Measurements from ENCODE around the gene TMEM187.

The TMEM187 gene

DNA sequence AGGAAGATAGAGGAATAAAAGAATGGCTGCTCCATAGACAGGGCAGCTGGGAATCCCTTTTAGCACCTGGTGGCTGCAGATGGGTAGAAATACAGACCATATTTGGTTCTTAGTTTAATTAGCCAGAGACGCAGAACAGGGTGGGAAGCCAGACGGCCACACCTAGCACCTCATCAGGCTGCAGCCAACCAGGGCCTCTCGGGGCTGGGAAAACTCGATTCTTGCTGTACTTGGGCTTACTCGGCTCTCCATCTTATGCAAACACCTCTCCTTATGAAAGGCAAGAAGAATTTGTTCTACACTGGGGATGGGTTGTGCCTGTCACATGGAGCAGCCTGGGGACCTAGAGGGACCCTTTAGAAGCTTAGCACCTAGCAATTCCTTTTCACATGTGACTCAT is 27.5 kb downstream of the TMEM187 start:
- no peak for DNase-seq (ENCODE audit: low read depth)

DNA sequence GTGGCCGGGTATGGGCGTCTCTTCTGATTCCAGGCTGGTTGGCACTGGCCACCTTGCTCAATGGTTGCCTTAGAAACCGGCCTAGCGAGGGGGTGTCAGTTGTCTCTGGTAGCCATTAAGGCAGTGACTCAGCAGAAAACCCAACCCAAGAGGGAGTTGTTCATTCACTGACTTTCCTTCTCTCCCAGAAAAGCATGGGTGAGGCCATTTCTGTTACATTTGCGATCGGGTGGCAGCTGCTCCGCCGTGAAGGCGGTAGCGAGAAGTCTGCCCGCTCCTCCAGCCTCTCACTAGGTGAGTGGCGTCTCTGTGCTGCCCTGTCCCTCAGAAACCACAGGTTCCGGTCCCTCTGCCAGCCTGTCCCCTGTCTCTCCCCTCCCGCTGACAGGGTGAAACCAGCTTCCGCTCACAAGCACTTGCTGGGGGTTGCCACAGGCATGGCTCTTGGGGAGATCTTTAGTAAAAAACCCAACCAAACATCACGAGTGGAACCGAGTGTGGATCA is 29.7 kb downstream of the TMEM187 start:
- peak; percentile 49 for DNase-seq (ENCODE audit: low read depth)

DNA sequence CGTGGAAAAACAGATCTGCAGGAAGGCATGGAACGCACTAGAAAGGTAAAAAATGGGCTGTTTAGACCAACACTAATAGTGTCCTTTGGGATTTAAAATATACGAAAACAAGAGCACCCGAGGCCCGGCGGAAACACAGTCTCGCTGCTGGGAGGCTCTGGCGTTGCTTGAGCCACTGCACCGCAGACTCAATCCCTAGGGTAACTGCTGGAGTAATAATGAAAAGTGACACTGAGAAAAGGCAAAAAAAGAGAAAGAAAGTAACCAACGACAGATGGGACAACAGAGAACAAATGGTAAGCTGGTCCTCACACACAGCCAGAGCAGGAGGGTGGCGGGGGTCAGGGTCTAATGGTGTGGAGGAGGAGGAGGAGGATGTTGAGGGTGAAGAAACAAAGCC is 31.8 kb downstream of the TMEM187 start:
- DNase-seq (ENCODE audit: low read depth), result no peak

- DNase-seq (ENCODE audit: low read depth), result no peak
Measured at GRCh38 chrX:154006947-154007346, 34.4 kb downstream of the TMEM187 start.

GRCh38 chrX:154008521-154008920 is 36.0 kb downstream of the TMEM187 start:
- no peak for DNase-seq (ENCODE audit: low read depth)

GRCh38 chrX:154010330-154011087 is 38.0 kb downstream of the TMEM187 start:
- no peak for DNase-seq (ENCODE audit: low read depth)

DNA sequence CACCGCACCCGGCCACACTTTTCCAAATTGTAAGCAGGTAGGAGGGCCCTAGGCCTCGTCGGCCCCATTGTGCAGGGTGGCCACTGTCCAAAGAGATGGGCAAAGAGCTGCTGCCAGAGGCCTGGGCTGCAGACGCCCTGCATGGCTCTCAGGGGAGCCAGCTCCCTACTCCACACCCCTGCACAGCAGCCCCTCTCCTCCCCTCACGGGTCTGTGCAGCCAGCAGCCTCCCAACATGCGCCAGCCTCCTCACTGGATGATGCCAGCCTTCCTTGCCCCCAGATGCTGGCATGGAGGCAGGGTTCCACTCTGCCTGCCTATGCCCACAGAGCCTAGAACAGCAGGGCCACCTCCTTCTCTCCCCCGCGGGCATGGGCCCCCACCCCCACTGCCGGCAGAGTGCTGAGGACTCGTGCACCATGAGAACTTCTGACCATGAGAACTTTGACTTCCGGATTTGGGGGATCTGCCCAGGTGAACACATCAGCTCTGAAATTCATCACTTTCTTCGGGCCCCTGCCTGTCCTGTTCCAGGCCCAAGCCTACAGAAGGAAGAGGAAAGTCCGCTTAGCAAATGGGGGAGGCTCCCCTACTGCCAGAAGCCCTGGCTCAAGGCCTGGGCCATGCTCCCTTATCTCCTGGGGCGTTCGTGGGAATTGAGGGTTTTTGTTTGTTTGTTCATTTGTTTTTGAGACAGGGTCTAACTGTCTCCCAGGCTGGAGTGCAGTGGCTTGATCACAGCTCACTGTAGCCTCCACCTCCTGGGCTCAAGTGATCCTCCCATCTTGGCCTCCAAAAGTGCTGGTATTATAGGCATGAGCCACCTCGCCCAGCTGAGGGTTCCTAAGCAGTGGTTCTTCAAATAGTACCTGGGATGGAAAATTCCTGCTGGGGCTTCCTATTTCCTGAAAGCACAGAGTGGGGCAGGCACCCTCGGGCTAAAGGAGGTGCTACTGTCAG is 39.1 kb downstream of the TMEM187 start:
- DNase-seq (ENCODE audit: low read depth), result no peak

GRCh38 chrX:154012336-154012991 is 39.9 kb downstream of the TMEM187 start:
- no peak for DNase-seq (ENCODE audit: low read depth)

- no peak for DNase-seq (ENCODE audit: low read depth)
Measured at GRCh38 chrX:154013001-154013421, 40.5 kb downstream of the TMEM187 start.

GRCh38 chrX:154013614-154014360 is 41.2 kb downstream of the TMEM187 start:
- DNase-seq (ENCODE audit: low read depth), result no peak

DNA sequence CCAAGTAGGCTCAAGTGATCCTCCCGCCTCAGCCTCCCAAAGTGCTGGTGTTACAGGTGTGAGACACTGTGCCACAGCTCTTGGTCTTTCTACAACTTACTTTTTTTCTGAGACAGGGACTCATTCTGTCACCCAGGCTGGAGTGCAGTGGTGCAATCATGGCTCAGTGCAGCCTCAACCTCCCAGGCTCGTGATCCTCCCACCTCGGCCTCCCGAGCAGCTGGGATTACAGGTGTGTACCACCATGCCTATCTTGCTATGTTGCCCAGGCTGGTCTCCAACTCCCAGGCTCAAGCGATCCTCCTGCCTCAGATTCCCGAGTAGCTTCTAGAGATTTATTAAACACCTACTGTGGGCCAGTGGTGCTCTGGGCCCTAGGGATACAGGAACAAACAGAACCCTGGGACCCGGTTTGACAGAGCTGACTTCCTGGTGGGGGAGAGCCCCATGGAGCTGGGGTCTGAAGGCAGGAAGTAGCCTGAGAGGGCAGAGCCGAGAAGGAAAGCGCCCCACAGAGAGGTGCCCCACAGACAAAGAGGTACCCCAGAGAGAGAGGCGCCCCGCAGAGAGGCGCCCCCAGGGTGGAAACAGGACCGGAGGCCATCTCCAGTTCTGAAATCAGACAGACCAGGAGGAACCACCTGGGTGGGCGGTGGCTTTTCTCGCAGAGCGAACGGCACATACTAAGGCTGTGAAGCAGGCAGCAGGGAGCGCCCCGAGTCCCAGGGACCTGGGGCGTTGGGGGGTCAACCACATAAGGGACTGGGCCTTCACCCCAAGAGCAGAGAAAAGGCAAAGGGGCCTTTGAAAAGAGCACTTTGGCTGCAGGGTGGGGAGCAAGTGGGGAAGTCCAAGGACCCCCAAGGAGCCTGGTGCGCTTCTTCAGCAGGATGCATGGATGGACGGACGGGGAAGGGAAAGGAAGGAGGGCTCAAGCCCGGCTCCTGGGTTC is 42.2 kb downstream of the TMEM187 start:
- DNase-seq (ENCODE audit: low read depth), result no peak

- DNase-seq (ENCODE audit: low read depth), result no peak
Measured at GRCh38 chrX:154015581-154016264, 43.2 kb downstream of the TMEM187 start.

DNA sequence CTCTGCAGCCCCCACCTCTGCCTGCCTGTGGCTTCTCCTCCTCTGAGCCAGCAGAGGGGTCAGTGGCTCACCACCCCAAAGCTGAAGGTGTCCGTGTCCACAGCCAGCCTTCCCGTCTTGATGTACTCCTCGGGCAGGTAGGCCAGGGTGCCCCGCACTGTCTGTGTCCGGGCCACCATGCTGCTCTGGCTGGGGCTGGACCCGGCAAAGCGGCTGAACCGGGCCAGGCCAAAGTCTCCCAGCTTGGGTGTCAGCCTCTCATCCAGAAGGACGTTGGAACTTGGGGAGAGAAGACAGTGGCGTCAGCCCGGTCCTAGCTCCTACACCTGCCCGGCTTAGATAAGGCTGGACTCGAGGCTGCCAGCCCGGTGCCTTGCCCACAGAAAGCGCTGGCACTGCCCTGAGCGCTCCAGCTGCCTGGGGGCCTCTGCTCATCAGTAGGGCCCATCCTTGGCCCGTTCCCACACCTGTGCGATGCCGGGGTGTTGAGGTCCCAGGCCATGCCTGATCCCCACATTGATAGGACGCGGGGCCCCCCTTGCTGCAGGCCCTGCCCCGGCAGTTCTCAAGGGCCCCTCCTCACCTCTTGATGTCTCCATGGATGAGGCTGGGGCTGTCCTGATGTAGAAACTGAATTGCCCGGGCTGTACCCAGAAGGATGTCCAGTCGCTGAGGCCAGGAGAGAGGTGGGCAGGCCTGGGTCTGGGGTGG is 44.0 kb downstream of the TMEM187 start:
- no peak for DNase-seq (ENCODE audit: low read depth)

DNA sequence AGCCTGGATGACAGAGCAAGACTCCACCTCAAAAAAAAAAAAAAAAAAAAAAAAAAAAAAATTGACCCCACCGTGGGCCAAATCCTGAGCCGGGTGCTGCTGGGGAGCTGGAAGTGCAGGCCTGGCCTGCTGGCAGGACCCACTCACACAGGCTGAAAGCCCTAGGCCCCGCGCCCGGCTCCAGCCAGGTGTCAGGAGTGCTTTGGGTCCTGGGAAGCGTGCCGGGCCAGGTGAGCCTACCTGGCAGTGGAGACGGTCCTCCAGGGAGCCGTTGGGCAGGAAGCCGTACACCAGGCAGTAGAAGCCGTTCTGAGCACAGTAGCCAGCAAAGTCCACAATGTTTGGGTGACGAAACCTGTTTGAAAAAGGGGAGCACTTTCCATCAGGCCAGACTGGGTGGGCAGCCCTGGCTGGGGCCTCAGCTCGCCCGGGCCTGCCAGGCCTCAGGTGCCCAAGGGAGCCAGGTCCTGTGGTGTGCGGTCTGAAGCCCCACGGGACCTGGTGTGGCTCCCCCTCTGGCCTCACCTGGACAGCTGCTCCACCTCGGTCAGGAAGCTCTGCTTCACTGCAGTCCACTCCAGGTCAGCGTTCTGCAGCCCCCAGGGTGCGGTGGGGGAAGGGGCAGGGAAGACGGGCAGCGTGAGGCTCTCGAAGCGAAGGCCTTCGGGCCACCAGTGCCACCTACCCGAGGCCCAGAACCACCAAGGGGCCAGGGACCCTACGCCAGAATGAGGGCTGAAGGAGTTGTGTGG is 45.4 kb downstream of the TMEM187 start:
- DNase-seq (ENCODE audit: low read depth), result no peak

DNA sequence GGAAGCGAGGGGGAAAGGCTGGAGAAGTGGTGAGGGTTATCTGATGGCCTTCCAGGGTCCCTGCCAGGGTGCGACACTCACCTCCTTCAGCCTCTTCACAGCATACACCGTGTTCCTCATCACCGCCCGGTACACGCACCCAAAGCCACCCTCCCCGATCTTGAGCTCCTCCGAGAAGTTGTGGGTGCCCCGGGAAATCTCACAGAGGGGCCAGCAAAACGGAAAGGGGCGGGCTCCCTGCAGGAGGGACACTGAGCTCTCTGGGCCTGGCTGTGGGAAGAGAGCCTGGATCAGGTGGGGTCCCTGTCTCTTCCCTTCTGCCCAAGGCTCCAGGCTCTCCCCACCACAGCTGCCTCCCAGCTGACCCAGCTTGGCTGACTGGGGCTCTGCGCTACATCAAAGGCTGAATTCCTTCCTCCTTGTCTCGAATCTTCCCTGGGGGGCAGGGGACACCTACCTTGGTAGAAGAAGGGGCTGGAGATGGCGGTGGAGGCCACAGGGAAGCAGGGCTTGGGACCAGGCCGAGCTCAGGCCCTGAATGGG is 46.0 kb downstream of the TMEM187 start:
- no peak for DNase-seq (ENCODE audit: low read depth)

GRCh38 chrX:154019061-154019621 is 46.6 kb downstream of the TMEM187 start:
- no peak for DNase-seq (ENCODE audit: low read depth)

GRCh38 chrX:154019633-154020528 is 47.3 kb downstream of the TMEM187 start, which contains the start of gene IRAK1:
IRAK1 (minus strand) TSS chrX:154019902; CDS start chrX:154019812, 90 bp downstream.
- DNase-seq (ENCODE audit: low read depth), result no peak

All from GM04503 (cell line).